OCI-M2 (cell line): Measurements from ENCODE around the gene KAZN.

Source experiments
- DNase-seq: peaks from one replicate; lab custom pipeline; 2025; ENCODE audit not compliant: unreplicated experiment; lab: John Stamatoyannopoulos, UW

KAZN gene

DNA sequence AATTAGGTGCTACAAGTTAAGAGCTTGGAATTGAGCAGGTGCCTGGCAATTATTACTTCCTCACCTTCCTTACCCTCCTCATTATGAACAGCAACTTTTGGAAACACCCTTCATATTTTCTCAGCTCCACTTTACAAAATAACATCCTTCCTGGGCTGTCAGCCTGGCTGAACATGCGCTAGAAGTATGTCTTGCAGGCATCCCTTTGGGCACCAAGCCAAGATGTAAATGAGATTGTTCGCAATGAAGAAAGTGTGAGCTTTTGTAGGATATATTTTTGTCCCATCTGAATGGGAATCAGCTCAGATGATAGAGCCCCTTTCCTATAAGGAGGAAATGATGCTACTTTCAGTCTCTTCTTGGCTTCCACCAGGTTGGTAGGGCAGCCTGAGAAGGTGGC is 245.9 kb downstream of the KAZN start:
- no peak for DNase-seq

DNA sequence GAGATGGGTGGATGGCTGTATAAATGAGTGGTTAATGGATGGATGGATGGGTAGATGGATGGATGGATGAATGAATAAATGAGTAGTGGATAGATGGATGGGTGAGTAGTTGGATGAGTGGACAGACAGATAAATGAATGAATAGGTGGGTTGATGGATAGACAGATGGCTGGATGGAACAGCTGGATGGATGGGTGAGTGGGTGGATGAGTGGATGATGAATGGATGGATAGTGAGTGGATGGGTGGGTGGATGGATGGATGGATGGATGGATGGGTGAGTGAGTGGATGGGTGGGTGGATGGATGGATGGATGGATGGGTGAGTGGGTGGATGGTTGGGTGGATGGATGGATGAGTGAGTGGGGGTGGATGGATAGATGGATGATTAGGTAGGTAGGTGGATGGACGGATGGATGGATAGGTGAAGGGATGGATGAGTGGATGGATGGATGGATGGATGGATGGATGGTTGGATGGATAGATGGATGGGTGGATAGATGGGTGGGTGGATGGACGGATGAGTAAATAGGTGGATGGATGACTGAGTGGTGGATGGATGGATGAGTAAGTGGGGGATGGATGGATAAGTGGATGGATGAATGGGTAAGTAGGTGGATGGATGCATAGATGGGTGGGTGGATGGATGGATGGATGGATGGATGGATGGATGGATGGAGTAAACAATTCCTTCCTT is 246.6 kb downstream of the KAZN start:
- DNase-seq, result no peak

DNA sequence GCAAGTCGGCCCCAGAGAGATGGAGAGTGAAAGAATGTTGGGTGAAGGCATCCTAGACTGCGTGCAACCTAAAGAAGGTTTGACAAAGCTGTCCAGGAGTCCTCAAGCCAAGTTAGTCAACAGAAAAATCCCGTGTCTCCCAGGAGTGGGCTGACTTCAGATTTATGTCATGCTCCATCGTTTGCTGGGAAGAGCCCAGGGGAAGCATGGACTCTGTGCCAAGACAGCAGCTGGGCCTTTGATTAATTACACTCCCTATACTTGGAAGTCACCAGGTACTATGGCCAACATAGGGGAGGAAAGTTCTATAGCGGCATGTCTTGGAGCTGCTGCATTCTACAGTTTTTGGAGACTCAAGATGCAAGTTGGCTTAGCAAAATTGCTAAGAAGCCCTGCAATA is 247.4 kb downstream of the KAZN start:
- no peak for DNase-seq

DNA sequence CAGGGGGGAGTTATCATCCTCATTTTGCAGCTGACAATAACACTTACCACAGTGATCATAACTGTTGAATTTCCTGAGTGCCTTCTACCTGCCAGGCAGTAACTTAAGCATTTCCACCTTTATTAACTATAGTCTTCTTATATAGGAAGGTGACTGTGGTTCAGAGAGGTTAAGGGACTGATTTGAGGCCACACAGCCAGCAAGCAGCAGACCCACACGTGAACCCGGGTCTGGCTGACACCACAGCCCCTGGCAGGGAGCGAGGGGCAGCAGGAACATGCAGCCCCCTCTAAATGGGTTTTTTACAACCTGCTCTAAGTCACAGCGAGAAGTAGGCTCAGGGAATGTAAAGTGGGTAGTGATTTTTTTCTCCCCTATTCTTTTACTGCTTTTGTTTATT is 248.2 kb downstream of the KAZN start:
- no peak for DNase-seq

DNA sequence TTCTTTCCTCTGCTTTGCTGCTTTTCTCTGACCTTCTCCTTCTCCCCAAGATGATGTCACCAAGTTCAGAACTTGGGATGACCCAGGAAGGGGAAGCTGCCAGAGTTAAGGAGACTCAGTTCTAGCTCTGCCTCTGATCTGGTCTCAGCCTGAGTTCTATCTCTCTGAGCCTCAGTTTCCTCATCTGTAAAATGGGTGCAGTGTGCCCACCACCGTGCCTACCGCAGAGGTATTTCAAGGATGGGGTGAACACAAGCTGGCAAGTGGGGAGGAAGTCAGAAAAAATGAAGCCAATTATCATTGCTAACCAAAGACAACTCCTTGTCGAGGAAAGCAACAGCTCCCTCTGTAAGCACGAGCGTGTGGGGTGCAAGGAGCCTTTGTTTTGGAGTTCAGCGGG is 249.7 kb downstream of the KAZN start:
- no peak for DNase-seq

DNA sequence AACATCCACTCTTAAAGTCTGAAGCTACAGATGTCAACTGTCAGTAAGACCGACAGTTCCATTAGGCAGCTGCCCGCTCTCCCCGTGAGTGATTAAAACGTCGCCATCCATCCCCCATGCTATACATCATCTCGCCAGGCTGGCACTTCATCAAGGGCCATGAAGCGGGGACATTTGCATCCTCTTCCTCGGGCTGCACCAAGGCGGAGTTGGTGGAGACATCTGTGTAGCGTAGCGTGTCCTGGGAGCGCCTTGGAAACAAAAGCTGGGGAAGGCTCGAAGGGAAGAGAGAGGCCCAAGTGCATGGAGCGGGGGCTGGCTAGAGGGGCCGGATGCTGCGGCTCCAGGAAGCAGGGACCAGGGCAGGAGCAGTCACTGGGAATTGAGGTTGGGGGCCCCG is 250.1 kb downstream of the KAZN start:
- no peak for DNase-seq

DNA sequence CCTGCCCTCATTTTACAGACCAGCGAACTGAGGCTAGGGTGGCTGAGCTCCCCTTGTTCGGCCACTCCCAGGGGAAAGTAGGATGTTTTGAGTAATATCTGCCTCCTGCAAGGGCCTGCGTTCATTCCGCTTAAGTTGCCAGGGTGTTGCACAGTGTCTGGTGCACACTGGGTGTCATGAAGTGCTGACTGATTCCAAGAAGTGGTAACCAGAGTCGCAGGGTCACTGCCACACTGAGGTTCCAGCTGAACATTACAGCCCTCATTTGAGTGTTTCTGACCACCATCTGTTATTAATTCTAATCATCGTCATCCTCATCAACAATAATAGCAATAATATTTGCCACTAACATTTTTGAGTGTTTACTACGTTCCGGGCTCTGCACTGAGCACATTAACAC is 250.6 kb downstream of the KAZN start:
- DNase-seq, result no peak

DNA sequence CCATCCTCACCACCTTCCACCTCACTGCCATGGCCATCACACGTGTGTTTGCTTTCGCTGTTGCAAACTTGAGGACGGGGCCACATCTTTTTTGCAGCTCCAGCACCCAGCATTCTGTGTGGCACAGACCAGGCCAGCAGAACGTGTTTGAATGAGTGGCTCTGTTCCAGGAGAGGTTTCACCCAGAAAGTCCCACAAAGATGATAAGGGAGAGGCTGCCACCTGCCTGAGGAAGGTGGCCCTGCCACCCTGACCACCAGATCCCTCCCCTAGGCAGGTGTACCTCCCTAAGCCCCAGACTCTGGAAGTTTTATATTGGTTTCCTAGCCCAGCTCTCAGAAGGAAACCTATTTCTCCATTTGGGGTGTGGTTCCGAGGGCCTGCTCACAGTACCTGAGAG is 252.1 kb downstream of the KAZN start:
- DNase-seq, result no peak

DNA sequence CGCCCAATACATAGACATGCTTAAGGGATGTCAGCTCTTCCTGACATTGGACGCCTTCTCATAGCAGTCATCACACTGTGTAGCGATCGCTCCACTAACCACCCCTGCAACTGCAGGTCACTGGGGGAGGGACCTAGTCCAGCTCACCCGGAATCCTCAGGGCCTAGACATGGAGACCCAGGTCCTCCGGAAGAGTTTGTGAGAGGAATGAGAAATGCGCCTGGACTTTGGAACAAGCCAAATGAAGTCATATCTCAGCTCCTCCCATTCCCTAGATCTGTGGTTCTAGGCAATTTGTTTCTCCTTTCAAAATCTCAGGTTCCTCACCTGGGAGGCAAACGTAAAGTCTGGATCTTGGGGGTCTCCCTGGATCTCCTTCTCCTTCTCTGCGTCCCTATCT is 253.3 kb downstream of the KAZN start:
- no peak for DNase-seq

DNA sequence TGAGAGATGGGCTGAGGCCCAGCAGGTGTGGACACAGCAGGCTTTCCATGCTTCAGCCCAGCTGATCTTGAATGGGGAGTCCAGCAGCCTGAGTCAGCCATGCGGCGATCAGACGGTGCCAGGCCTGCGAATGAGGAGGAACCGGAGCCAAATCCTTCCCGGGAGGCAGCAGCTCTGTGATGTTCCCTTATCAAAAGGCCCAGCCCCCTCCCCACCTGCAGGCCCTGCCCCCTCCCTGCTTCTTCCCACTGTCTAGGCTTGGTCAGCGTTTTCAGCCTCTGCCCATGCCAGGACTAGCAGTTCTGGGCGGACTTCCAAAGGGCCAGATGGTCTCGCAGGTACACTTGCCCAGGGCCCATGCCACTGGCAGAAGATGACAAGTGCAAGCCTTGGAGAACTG is 253.8 kb downstream of the KAZN start:
- no peak for DNase-seq

DNA sequence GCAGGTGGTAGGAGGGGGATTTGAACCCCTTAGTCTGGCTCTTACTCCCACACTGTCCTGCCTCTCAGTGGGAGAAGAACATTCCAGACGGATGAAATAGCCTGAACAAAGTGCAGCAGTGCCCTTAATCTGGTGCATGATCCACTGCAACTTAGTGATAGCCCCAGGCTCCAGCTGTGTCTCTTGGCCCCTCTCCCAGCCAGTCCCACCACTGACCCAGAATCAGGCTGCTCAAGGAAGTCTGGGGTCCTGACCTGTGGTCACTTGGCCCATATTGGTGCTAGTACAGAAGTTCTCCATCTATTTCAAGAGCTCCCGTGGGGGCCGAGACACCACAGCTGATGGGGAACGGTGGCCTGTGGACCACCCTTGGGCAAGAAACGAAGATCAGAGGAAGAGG is 255.0 kb downstream of the KAZN start:
- DNase-seq, result no peak

DNA sequence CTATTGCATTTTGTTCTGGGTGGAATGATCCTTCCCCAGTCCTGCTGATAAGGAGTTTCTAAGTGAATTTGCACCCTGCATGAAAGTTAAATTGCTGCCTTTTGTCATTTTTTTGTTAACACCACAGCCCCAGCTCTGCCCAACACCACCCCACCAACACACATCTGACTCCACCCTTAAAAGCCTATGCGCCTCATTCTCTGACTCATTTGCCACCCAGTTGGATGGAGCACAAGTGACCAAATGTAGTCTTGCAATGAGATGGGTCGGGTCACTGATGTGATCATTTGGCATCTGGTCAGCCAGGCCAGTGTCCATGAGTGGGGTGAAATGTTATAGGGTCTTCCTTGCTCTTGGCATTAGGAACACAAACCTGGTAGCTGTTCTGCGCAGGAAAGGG is 256.8 kb downstream of the KAZN start:
- no peak for DNase-seq

DNA sequence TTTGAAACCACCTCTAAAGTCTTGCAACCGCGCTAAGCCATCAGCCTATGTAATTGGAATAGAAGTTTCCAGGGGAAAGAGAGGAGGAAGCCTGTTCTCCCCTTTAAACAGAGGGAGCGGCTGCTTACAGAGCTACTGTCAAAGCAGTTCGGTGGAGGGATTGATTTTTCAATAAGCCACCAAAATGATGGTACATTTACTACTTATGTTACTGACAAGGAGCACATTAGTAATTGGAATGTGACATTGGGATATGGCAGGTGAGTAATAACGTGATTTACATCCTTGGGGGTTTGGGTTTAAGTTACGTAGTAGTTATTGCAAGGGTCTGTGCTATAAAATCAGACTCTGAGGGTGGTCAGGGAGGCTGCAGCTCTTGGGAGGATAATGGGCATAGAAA is 257.3 kb downstream of the KAZN start:
- DNase-seq, result no peak

DNA sequence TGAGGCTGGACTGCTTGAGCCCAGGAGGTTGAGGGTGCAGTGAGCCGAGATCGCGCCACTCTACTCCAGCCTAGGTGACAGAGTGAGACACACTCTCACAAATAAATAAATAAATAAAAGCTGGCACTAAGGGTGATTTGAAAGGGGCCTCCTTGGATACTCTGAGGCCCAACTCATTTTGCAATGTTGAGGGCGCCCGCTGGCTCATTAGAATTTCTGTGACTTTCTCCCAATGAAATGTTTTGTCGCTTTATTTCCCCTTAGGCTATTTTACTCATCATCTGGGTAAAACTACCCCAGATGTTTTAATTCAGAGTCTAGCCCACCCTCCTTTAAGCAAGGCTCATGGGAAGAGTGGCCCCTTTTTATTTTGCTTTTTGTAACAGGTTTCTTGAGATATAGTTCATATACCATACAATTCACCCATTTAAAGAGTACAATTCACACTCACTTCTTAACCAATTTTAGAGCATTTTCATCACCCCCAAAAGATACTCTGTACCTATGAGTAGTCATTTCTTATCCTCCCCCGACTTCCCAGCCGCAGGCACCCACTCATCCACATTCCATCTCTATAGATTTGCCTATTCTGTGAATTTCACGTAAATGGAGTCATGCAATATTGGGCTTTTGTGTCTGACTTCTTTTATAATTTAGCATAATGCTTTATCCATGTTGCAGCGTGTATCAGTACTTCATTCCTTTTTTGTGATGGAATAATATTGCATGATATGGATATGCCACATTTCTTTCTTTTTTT is 259.1 kb downstream of the KAZN start:
- DNase-seq, result no peak

DNA sequence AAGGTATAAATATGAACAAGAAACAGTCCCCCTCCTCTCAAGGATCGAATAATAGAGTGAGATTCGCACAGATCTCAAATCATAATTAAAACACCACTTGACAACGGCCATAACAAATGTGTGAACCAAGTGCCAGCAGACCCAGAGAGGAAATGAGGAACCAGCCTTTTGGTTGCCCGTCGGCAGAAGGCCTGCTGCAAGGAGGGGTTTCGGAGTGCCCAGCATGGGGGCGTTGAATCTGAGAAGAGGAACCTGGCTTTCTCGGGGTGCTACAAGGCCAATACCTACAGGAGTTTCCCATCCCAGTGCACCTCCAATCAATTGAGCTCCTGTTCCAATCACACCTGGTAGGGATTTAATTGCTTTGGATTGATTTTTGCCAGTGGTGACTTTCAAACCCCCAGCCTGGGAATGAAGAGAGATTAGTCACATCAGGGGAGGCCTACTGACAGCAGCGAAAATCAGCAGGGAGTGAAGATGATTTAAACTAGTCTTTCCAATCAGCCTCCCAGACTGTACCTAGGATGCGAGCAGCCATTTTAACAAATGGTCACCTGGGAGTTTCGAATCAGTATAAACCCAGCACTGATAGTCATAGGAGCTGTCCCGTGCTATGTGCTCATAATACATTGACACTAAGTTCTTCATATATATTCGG is 263.8 kb downstream of the KAZN start:
- no peak for DNase-seq

DNA sequence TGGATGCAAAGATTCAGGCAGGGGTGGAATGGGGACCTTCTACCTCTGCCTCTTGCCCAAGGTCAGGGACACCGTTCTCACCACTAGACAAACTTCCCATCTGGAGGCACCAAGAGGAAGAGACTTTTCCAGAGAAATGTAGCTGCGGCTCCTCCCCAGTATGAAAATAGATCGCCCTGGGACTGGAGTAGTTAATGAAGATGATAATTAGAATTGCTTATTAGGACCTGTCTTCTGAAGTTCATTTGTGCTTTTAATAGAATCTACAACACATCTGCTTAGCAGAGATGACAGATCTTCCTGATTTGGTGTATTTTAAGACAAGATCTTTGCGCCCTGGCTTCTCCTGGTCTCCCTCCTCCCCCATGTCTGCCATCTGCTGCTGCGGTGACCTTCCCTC is 266.6 kb downstream of the KAZN start:
- DNase-seq, result no peak

DNA sequence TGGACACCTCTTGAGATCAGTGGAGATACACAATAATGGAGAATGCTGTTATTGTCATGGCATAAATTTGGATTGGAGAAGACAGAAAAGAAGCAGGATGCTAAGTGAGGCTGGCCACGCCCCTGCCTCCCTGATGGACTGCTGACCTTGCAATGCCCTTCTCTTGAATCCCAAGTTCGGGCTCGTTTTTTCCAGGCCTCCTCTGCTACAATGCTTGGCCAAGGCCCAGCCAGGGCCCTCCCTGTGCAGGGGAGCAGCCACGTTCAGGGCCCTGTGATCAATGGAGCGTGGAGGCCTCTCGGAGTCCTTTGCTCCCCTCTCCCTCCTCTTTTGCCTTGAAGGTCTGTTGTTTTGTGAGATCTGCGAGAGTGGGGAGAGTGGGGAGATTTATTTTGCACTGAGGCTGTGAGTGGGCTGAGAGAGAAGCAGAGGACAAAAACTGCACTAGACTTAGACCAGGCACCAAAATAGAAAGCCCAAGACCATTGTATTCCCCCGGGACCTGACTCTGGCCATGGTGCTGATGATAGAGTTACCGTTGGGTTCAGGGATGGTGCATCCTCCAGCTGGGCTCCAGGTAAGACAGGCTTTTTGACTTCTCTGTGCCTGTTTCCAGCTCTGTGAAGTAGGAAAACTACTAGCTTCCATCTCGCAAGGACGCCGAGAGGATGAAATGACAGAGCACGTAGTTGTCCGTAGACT is 268.6 kb downstream of the KAZN start:
- no peak for DNase-seq

DNA sequence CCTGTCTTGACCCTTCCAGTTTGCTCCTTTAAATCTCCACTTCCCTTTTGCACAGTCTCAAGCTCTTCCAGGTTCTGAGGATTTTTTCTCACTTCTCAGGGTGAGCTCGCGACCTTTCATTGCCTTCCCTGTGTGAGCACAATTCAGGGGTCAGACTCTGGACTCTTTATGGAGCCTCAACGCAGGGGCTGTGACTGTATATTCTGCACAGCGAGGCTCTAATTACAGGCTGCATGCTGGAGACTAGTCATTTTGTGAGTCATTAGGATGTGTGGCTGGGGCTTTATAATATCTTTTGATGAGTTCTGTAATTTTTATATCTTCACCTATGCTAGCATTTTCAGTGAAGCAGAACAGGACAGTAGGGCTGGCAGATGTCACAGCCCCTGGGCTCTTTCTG is 270.7 kb downstream of the KAZN start:
- no peak for DNase-seq

DNA sequence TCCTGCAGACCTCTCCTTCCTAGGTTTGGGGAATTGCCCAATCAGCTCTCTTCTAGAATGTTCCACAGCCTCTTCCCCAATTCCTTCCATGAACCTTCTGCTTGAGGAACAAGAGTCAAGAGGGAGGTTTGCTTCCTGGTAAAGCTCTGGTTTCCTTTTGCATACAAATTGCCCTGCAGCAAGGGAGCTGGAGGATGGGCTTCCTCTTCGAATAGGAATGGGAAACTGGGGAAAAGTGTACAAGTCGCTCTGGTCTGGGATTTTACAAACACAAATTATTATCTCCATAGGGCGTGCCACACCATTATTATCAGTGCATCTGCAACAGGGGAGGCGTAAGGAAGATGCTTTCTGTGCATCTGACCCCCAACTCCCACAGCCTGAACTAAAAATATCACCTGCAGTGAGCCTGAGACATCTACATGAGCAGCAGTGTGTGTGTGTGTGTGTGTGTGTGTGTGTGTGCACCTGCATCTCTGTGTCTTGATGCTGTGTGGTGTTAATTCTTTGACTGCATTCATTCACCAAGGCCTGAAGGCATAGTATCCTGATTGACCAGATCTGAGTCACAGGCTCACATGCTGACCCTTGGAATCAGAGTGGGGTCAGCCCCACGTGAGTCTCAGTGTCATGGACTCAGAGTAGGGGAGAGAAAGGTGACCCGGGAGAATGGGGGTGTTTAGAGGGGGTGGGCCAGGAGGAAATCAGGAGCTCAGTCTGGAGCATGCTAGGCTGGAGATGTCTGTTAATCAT is 272.9 kb downstream of the KAZN start:
- no peak for DNase-seq

DNA sequence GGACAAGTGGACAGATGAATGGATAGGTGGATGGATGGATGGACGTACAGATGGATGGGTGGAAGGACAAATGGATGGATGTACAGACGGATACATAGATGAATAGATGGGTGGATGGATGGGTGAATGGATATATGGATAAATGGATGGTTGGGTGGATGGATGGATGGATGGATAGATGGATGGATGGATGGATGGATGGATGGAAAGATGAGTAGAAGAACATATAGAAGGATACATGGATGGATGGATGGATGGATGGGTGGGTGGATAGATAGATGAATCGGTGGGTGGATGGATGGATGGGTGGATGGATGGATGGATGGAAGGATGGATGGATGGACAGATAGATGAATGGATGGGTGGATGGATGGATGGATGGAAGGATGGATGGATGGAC is 274.3 kb downstream of the KAZN start:
- no peak for DNase-seq

DNA sequence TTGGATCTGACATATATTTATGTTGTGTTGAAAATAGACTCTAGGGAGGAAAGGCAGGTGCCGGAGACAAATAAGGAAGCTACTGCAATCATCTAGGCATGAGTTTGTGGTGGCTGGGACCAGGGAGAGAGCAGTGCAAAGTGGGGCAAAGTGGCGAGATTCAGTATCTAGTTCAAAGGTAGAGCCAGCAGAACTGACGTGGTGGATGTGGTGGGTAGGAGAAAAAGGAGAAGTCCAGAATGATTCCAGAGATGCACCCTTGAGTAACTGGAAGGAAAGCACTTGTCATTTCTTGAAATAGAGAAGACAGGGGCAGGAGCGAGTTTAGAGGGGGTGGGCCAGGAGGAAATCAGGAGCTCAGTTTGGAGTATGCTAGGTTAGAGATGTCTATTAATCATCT is 275.2 kb downstream of the KAZN start:
- DNase-seq, result no peak
